Measurements from ENCODE around the gene TGM2. TPM values are rescaled to one million over a fixed set of nuclear protein-coding genes. Genes with fewer than 3 reads are reported as not detected.

Gene TGM2
- total RNA-seq, 2 experiments from 2014 or later, result 0.35 TPM

GRCh38 chr20:38078084-38078483, 87.0 kb downstream of the TGM2 start:
- peaks cover 2% of the 10 kb centered on the region for H3K4me1 Mint-ChIP-seq
- no peak overlapping the region for H3K27ac Mint-ChIP-seq
- ATAC-seq (no peak), DNase-seq (no peak)
- CTCF ChIA-PET, result interaction anchor here (6.0 kb wide), 1 partner anchor 145 kb away, joined by 56 read pairs; no protein-coding TSS in a partner anchor
- H3K4me3 Mint-ChIP-seq, result no peak overlapping the region
- H3K27me3 Mint-ChIP-seq, result no peaks in the 10 kb centered on the region
- H3K36me3 Mint-ChIP-seq, result peaks cover 62% of the 10 kb centered on the region
- H3K9me3 Mint-ChIP-seq (ENCODE audit: low read depth), result no peaks in the 10 kb centered on the region

Other genes with a start within 250 kb of the TGM2 start
- 10 to 100 TPM; 34.7 to 35.0 TPM for gene TTI1, start 131.8 kb downstream of the TGM2 start, total RNA-seq
- 10 to 100 TPM; 34.1 to 37.4 TPM for gene RPRD1B, start 131.5 kb downstream of the TGM2 start, total RNA-seq
- not detected for gene KIAA1755, start 95.5 kb upstream of the TGM2 start, total RNA-seq
- not detected for gene BPI, start 138.9 kb upstream of the TGM2 start, total RNA-seq
- not detected for gene LBP, start 181.2 kb upstream of the TGM2 start, total RNA-seq

All from activated CD8-positive, alpha-beta memory T cell treated with anti-CD3 and anti-CD28 coated beads, Interleukin-2, amount 10 ng/mL, durations not matched to agents 7 days and 5 days (primary cell).